Inferior parietal cortex (tissue), 1 donor: ENCODE measurements around the gene MST1.

Experiments
- DNase-seq: peaks from one replicate; pipeline ENCODE4 v3.0.0-alpha.2; 2016; ENCODE audit errors: extremely low spot score

MST1 gene

DNA sequence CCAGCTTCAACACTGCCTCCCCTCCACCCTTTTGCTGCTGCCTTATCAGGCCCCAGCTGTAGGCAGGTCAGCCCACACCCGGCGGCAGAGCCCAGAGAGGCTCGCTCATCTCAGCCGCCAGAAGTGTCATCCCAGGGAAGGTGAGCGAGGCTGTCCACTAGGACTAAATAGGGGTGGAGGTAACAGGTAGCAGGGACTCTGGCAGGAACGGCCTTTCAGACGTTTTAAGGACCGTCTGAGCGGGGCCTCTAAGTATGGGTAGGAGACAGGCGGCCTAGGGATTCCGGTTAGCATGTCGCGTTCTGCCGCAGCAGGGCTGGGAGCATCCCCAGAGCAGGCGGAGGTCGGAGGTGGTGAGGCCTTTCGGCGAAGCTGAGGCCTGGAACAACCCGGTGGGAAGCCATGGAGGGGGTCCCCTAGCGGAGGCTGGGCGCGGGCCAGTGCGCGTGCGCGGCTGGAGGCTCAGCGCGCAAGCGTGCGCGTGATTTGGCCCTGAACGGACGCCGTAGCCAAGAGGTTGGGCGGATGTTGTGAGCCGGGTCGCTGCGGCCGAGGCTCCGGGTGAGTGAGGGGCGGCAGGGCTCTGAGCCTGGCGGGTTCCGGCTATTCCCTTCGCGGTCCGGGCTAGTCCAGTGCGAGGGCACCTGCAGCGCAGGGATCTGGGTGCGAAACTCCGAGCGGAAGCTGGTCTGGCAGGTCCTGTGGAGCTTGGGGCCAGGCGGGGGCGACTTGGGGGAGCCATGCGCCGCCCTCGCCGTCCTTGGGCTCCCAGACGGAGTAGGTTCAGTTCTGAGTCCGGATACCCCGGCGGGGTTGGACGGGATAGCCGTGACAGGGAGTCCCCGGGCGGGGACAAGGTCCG, at the start of gene MST1, which contains the start of gene RNF123:
MST1 (minus strand) TSS at position 429 of the 862 bp plus-strand sequence. CDS start 783 bp downstream, outside the sequence.
RNF123 (plus strand) TSS at position 512 of the 862 bp plus-strand sequence. CDS start 1,609 bp downstream, outside the sequence.
- peak; percentile 90 for DNase-seq

DNA sequence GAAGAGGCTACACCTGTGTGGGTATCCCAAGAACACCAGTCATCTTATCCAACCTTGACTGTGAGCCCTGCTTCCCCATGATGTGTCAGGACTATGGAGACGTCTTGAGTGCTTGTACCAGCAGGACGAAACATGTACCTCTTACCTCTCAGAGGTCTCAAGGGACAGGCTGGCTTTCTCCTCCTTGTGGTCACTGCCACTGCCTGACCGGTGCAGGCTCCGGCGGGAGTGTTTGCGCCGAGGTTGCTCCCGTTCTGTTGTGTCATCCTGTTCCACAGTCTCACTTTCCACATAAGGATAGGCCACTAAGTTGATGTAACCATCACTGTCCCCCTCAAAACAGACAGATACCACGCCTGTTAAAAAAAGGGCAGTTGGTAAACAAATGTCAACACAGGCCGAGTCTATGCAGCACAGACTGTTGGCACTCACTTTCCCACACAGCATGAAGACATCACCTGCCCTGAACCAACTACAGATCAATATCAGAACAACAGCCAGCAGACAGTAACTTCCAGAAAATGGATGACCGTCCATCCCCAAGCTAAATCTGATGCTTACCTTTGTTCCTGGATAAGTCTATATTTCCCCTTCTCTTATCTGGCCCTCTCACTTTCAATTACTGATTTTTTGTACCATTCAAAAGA, 48.9 kb upstream of the MST1 start:
- DNase-seq: no peak

DNA sequence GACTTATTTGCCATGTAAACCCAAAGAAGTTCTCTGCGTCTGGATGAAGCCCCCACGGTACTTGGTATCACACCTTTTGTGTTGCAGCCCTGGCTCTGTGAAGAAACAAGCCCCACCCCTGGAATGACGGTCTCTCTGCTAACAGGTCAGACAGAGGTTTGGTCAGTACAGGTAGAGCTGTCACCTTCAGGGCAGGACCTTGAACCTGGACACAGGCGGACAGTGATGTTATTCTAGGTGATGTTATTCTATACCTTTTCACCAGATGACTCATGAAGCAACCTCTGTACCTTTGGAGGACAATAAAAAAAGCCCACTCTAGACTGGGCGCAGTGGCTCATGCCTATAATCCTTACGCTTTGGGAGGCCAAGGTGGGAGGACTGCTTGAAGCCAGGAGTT, 45.5 kb upstream of the MST1 start:
- no peak for DNase-seq

DNA sequence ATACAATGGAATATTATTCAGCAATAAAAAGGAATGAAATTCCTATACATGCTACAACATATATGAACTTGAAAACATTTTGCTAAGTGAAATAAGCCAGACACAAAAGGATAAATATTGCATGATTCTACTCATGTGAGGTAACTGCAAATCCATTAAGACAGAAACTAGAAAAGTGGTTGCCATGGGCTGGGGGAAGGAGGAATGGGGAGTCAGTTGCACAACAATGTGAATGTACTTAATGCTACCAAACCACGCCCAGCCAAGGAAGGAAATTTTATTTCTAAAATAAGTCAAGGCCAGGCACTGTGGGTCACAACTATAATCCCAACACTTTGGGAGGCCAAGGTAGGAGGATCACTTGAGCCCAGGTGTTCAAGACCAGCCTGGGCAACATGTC, 44.3 kb upstream of the MST1 start:
- DNase-seq: no peak

DNA sequence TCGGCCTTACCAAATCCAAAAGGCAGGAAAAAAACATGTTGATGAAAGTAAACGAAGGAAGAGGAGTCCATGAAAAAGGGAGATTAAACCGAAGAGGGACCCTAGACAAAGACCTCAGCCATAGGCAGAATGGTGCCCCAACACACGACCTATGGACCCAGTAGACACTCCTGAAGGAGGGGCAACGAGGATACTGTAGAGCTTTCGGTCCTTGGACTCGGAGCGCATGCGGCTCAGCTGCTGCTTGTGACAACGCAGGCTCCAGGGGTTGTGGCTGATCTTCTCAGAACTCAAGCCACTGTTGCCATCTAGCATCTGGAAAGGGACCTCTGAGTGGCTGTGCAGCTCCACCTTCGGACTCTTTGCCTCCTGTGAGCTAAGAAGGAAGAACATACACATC, 43.3 kb upstream of the MST1 start:
- DNase-seq: no peak

DNA sequence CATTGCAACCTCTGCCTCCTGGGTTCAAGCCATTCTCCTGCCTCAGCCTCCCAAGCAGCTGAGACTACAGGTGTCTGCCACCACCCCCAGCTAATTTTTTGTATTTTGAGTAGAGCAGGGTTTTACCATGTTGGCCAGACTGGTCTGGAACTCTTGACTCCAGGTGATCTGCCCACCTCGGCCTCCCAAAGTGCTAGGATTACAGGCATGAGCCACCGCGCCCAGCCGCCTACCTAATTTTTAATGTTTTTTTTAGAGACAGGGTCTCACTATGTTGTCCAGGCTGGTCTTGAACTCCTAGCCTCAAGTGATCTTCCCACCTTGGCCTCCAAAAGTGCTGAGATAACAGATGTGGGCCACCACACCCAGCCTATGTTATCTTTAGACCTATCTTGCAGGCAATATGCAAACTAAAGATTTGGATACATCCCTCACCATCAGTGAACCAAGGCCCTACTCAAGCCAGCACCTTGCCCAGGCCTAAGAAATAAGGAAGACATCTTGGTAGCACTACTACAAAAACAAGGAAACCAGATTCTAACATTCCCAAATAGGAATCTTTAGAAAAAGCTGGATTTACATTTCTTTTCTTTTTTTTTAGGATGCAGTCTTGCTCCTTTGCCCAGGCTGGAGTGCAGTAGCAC, 40.8 kb upstream of the MST1 start:
- no peak for DNase-seq

DNA sequence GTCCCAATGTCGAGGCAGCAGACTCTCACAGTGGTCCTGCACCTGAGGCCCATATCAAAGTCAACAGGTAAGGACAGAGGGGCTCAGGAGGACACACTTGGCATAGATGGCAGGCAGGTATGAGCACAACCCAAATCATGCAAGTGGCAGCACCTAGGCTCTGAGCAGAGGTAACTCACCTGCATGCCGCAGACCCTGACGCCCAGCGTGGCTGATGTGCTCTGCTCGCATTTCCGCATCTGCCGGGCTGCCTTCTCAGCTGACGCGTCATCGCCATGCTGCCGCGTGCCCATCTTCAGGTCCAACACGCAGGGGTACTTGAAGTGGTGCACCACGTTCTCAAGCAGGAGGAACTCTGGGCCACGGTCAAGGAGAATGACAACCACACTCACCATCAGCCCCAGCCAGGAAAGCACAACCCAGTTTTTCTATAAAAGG, 38.7 kb upstream of the MST1 start:
- no peak for DNase-seq

DNA sequence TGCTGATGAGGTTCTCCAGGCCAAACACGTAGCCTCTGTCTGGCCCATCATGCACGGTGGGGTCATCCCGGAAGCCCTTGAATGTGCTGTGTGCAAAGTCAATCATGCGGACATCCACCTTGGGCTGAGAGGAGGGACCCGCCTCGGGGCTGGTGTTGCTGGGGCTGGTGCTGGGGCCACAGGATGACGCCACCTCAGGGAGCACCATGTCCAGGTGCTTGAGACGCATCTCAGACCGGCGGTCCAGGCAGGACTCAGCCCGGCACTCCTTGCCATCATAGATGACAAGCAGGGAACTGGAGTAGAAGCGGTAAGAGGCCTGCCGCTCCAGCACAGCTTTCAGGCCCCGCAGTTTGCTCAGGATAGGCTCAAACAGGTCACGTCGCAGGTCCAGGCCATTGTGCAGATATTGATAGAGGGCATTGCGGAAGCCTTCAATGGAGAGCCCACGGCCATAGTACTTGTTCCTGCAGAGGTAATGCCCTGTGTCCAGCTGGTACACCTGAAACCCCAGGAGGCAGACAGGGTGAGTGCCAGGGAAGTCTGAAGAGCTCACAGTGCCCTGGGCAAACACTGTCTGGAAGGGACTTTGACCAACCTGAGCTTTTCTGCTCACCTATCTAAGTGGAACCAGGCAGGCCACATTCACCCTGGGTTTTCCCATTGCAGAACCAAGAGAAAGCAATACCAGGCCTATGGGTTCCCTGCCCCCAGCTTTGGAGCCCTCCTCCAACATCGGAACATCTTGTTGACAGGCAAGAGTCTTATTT, 38.1 kb upstream of the MST1 start:
- no peak for DNase-seq

DNA sequence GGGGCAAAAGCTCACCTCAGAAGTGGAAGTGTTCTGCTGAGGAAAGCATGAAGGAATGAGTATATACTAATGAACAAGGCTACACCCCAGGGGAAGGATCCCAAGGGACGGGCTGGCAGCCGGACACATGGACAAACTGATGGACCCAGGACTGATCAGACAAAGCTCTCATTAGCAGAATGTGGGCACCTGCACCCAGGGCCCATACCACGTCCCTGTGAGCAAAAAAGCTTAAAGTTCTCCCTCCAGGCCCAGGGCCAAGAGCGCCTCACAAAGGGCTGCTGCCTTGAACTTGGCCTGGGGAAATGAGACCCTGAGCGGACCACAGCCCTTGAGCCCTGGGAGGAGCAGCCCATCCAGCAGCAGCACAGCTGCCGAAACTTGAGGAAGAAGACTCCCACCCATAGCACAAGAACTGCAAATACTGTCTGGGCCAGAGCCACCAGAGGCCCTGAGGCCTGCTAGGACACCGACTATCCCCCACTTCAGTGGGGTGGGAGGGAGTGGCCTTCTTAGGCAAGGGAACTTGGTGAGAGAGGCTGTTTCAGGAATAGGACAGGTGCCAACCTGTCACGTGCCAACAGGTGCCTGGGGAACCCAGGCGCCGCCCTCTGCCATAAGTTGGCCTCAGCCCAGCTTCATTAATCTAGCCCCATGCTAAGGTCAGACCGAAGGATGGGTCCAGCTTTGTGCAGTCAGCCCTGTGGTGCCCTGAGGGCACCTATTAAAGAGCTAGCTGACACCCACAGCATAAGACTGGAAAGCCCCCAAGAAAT, 36.8 kb upstream of the MST1 start:
- no peak for DNase-seq

DNA sequence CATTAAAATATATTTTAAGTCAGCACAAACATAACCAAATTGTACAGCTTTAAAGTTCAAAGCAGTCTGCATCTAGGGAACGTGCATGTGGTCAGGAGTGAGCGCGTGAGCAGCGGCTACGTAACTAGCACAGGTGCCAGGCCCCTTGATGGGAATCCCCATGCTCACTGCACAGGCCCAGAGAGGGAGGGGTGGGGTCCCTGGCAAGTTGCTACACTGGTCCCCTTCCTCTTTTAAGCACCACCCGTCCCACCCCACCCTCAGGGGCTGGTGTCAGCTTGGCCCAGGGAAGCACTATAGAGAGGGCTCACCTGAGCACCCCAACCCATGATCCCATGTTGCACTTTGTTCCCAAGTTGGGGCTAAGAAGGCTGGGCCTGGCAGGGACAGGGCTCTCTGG, 35.3 kb upstream of the MST1 start:
- no peak for DNase-seq

DNA sequence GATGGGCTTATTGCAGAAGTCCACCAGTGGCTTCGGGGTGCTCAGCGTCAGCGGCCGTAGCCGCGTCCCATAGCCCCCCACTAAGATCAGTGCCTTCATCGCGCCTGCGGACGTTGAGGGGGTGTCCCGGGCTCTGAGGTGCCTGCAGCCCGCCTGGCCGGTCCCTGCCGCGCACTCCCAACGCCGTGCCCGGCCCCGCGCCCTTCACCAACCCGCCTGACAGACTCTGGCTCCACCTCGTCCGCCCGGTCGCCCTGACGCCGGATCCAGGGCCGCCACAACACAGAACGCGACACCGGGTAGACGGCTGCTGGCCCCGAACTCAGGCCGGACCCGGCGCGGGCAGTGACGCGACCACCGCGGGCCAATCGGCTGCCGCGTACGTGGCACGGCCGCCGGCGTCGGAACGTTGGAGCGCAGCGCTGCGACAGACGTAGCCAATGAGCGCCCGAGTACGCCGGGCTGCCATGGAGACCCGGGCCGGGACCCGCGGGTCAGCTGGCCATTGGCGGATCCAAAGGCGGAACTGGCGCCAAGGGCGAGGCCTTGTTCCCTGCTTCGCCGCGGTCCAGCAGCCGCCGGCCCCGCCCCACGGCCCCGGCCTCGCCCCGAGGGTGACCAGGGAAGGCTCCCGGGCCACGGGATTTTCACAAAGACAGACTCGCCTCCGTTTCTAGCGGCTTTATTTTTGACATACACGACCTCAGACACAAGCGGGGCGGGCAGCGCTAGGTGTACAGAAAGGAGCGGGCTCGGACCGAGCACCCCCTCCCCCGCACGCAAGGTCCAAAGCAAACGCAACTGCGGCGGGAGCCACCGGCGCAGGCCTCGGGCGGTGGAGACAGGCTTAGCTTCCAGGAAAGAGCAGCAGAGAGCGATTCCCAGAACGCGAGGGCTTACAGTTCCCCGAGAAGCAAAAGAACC, 34.6 kb upstream of the MST1 start, which contains the start of gene GMPPB:
GMPPB (minus strand) TSS at position 324 of the 924 bp plus-strand sequence; CDS start at position 99, 225 bp downstream.
- peak; percentile 95 for DNase-seq

DNA sequence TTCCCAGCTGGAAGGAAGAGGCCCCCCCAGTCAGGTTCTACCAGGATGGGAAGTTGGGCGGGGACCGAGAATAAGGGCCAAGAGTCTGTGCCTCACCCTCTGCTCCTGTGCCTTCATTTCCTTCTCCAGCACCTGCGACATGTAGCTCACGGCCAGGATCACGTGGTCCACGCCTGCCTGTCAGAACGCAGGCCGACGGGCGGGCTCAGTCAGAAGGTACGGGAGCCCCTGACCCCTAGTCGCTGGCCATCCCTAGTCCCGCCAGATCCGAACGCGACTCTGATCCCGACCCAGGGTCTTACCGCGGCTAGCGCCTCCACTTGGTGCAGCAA, 34.0 kb upstream of the MST1 start:
- no peak for DNase-seq

DNA sequence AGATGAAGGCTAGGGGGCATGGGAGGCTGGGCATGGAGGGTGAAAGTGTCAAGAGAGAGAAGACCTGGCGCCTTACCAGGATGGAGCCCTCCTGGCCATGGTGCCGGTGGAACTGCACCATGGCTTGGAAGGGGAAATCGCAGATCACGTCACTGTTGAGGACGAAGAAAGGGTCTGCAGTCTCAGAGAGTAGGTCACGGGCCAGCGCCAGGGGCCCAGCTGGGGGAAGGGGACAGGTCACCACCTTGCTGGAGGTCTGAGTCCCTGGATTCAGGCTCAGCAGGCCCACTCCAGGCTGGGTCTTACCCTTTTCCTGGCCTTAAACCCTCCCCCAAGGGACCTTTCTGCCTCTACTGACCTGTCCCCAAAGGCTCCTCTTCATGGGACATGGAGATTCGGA, 33.6 kb upstream of the MST1 start:
- DNase-seq: no peak

DNA sequence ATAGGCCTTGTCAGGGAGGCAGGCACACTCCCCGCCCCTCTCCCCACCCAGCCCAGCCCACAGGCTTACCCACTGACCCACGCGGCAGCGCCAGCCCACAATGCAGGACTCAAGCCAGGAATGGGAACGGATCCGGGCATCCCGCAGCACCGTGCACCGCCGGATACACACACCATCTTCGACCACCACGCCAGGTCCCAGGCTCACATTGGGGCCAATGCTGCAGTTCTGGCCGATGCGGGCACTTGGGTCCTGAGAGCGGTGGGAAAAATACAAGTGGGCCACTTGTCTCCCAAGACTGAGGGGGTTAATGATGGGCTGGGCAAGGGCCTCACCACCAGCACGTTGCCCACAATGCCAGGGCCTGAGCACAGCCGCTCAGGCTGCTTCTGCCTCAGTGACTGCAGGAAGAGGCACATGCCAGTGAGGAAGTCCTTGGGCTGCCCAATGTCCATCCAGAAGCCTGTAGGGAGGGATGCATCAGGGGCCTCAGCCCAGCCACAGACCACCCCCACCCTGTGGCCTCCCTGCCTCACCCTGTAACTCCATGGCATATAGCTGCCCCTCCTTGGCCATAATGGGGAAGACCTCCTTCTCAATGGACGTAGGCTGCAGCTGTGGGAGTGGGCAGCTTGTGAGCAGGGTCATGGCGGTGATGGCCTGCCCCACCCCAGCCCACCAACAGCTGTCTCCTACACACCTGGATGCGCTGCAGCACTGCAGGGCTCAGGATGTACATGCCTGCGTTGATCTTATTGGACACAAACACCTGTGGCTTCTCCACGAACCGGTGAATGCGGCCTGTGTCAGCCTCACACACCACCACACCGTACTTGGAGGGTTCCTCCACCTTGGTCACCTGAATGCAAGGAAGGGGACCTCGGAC, 32.9 kb upstream of the MST1 start:
- DNase-seq: no peak

DNA sequence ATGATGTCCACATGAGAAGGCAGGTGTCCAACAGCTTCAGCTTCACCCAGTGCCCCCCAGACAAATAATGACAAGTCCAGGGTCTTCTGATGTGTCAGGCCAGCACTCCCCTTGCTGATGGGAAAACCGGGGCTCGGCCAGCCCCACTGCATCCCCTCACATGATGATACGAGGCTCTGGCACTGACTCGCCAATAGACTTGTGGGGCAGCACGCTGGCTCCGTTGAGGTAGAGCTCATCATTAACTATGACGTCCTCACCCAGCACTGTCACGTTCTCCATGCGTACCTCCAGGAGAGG, 32.3 kb upstream of the MST1 start:
- DNase-seq: no peak

DNA sequence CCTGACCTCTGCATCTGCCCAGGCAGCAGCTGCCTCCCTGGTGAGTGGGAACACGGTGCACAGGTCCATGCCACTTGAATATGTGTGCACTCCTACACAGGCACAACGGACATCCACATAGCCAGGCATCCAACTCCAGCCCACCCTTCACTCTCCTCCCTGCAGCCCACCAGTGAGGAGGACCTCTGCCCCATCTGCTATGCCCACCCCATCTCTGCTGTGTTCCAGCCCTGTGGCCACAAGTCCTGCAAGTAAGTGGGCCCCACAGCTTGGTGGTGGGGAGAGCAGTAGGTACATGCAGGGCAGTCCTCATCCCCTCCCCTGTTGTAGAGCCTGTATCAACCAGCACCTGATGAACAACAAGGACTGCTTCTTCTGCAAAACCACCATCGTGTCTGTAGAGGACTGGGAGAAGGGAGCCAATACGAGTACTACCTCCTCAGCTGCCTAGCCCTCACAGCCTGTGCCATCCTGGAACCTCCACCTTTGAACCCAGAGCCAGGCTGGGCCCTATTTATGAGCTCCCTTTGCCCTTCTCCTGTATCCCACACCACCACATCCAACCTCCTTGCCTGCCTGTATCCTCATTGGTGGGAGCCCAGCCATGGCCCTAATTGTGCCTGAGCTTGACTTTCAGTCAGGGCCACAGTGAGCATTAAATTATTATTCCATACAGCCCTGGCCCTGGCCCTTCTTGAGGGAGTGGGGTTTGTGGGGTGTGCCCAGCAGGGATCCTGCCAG, 31.8 kb upstream of the MST1 start:
- no peak for DNase-seq

DNA sequence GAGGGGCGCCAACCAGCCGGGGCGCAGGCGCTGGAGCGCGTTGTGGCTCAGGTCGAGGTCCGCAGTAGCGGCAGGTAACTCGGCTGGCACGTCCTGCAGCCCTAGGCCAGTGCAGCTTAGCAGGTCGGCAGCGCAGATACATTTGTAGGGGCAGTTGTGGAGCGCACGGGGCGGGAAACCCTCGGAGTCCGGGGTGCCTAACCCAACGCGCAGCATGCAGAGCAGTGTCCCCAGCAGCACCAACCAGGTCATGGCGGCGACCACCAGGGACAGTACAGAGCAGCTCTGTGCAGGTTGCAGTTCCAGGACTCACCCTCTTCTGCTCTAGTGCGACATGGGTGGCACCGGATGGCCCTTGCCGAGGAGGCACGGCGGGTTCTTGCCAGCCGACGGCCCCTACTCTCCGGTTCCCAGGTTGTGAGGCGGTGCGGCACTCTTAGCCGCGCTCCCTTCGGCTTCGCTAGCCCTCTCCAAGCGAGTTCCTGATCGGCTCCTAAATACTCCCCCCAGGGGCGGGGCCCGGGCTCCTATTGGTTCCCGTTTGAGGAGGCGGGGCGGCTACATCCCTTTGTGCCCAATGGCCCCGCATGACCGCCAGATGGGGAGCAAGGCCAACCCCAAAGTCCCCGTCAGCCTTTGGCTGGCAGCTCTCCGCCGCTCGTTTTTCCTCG, 30.1 kb upstream of the MST1 start, which contains the start of gene AMIGO3:
AMIGO3 (minus strand) TSS at position 471 of the 671 bp plus-strand sequence; CDS start at position 252, 219 bp downstream.
- peak; percentile 92 for DNase-seq

DNA sequence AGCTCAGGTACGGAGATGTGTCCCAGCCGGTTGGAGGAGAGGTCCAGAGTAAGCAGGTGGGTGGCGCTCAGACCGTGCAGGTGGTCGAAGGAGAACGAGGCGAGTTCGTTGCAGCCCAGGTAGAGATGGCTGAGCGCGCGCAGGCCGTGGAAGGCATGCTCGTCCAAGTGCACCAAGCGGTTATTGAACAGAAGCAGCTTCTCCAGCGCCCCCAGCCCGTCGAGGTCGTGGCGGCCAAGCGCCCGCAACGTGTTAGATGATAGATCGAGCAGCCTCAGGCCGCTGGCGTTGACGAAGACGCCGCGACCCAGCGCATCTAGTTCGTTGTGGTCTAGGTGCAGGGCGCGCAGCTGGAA, 29.6 kb upstream of the MST1 start:
- no peak for DNase-seq
